ENCODE data around the gene TMEM184B.

- no peak for TF ChIP-seq CTCF (IDR thresholded peaks at IDR 0.05)
- no peak for TF ChIP-seq ZFX (IDR thresholded peaks at IDR 0.05; ENCODE audit: borderline replicate concordance)
Observed at GRCh38 chr22:38201371-38201710, 71.5 kb downstream of the TMEM184B start.
